GM21381 (cell line): ENCODE results near the gene CDK15.

Experiments
- ATAC-seq: cut with Tn5 transposase; IDR thresholded peaks from one replicate; pipeline ENCODE4 v1.9.1; 2021; ENCODE audit warnings: mild to moderate bottlenecking, moderate library complexity; ENCODE audit not compliant: unreplicated experiment

CDK15 gene

GRCh38 chr2:201904538-201905420 lies 98.4 kb downstream of the CDK15 start:
- ATAC-seq, result peak; percentile 94

DNA sequence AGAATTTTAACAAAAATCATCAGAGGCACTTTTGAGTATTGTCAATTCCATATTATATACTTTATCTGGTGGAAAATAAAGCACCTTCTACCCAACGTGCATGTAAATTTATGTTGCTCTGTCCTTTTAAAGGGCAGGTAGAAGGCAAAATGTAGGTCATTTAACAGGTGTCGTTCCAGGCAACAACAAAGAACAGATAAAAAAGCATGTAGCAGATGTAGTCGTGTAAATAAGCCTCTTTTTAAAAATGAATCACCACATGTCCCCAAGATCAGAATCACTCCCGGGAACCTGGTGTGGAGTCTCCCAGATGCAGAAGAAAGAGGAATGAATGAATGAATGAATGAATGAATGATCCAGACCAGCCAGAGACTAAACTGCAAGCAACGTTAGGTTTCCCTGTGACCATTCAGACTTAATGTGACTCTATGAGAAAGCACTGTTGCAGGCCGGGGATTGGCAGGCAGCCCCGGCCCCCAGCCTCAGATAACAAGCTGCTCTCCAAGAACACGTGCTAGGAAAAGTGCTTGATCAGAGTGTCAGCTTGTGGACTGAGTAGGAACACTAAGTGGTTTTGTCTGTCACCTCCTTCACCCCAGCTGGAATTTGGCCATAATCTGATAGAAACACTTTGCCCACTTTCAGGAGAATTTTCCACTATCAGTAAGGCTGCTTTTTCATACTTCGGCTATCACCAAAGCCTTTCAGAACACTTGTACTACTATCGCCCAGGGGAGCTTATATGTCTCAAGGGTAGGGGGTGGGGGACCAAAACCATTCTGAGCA lies 100.6 kb downstream of the CDK15 start:
- ATAC-seq, result no peak

- ATAC-seq, result no peak
These were observed 101.2 kb downstream of the CDK15 start for GRCh38 chr2:201907563-201907881.

DNA sequence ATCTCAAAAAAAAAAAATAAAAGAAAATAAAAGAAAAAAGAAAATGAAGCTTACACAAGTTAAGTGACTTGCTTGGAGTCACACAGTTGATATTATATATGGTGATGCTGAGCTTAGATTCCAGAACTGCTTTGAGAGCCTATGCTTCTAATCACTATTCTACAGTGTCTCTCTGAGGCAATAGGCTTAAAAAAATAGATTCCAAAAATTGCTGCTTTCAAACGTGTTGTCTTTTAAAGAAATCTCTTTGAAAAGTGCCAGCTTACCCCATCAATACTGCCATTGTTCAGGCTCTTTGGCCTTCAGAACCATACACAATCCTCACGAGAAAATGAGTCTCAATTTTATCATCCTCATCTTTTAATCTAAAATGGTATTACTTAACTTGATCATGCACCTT lies 102.6 kb downstream of the CDK15 start:
- no peak for ATAC-seq

GRCh38 chr2:201909348-201909747 lies 103.0 kb downstream of the CDK15 start:
- ATAC-seq, result no peak

GRCh38 chr2:201909961-201910361 lies 103.6 kb downstream of the CDK15 start:
- ATAC-seq, result peak; percentile 68

DNA sequence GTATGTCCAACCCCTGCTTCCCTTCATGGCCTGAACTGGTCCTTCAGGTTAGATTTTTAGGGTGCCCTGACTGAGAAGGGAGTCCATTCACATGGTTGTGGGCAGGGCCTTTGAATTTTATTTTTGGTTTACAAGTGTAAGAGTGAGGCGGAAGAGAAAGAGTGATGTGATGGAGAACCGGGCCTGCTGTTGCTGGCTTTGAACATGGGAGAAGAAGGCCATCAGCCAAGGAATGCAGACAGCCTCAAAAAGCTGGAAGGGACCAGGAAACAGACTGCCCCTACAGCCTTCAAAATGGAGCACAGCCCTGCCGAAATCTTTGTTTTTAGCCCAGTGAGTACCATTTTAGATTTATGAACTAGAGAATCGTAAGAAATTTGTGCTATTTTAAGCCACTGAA lies 105.0 kb downstream of the CDK15 start:
- no peak for ATAC-seq

GRCh38 chr2:201913201-201913600 lies 106.9 kb downstream of the CDK15 start:
- no peak for ATAC-seq

GRCh38 chr2:201915446-201915845 lies 109.1 kb downstream of the CDK15 start:
- ATAC-seq, result no peak

DNA sequence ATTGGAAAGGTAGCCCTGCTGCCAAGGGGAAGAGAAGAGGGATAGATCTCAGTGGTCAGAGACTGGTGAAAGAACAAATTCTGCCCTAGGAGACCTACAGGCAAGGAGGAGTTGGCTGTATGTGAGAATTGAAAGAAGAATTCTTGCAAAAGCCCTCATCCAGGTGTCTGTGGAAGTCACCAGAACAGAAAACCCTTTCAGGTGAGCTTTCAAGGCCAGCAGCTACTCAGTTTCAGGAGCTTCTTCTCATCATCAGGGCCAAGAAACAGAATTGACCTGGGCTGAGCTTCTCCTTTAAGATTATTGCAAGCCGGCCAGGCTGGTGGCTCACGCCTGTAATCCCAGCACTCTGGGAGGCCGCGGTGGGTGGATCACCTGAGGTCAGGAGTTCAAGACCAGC lies 110.2 kb downstream of the CDK15 start:
- ATAC-seq, result no peak

- ATAC-seq, result no peak
These were observed 112.4 kb downstream of the CDK15 start for GRCh38 chr2:201918616-201919307.

DNA sequence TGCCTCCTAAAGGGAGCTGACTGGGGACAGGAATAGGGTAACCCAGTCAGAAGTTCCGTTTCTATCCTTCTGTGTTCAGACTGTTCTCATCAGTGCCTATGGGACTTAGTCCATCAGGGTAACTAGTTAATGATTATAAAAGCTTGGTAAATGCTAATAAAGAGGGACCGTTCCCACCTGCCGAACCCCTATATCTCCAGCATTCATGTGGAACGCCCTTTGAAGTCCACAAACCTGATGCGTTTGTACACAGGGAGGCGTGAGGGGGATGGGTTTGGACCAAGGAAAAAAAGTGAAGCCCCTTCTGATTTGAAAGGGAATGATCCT lies 112.9 kb downstream of the CDK15 start:
- no peak for ATAC-seq

GRCh38 chr2:201923436-201924328 lies 117.3 kb downstream of the CDK15 start:
- no peak for ATAC-seq

DNA sequence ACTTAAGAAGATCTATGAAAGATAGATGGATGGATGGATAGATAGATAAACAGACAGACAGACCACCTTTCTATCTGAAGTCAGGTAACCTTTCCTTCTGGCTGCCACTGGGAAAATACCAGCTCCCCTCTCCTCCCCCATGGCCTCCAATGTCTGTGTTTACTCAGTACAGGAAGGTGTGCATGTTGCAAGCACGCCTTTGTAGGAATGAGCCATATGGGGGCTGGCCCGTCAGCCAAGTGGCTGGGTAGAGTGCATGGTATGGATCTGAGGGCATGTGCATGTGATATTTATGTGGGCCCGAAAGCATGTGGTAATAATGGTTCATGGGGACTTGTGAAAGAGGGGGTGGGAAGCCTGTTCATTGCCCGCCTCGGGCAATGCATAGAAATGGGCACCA lies 118.1 kb downstream of the CDK15 start:
- ATAC-seq, result no peak

DNA sequence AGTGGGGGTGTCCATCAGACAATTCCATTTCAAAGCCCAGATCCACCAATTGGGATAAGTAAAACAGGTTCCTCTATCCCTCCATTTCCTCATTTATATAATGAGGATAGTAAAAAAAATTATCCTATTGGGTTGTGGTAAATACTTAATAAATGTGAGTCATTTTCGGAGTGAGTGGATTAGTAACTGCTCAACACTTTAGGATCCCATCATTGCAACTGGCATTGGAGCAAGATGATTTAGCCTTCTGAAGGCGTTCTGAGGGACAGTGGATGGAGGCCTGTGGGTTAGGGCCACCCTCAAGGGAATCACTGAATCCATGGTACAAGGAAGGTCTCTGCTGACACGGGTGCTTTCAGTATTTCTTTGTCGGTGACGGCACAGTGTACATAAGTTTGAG lies 118.7 kb downstream of the CDK15 start:
- ATAC-seq, result no peak

DNA sequence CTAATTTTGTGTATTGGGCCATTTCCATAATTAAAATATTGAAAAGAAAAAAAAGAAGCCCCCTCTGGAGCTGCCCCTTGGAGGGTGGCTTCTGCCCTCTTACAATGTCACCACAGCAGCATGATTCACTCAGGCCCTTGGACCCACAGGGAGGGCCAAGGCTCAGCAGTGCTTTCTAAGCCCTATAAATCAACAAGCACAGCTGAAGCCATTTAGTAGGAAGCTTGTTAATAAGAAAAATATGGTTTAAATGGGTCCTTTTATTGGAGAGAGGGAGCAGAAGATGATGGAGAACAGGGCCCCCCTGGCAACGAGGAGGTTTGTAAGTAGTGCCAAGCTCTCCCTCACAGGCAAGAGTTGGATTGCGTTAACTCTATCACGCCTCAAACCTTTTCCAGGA lies 119.7 kb downstream of the CDK15 start:
- no peak for ATAC-seq

- no peak for ATAC-seq
These were observed 122.0 kb downstream of the CDK15 start for GRCh38 chr2:201928363-201928762.

DNA sequence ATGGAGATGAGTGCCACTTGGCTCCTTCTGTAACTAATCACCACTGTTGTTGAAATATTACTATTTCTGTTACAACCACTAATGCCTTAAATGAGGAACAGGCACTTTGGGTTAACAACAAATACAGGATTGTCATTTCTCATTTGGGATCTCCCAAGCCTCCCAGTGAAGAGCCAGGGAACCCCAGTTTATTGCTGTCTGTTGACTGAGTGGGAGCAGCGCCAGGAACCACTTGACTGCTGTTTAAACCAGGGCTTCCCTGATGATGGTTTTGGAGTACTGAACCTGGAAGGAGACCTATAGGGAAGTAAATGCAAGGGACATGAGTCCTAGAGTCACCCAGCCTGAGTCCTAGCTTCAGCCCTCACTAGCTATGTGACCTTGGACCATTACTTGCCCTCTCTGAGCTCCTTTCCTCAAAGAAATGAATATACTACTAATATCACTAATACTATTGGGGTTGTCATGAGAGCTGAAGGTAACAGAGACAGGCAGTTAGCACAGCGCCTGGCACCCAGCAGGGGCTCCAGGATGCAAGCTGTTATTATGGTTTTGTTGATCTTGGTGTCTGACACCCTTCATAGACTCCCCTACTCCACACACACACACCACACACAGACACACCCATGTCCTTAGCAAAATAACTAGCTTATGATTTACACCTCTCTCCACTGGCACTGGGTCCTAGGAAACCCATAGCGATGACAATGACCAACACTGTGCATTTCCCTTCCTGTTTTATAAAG lies 123.1 kb downstream of the CDK15 start:
- no peak for ATAC-seq

- no peak for ATAC-seq
These were observed 123.7 kb downstream of the CDK15 start for GRCh38 chr2:201930043-201930442.

DNA sequence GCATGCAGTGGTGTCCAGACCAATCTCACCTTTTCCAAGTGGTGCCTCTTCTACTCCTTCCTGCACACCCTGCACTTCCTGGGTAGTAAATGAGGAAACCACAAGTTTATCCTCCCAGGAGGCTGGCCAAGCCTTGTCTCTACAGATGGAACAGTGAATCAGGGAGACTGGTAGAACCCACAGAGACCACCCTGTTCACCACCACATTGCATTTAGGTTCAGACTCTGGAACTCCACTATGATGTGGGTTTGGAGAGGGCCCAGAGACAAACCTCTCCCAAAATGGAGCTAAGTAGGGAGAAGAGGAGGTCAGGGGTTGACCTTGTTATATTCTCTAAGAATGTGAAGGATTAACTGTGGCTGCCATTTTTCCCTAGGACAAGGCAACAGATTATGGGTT lies 124.5 kb downstream of the CDK15 start:
- no peak for ATAC-seq
